Fibroblast of peridontal ligament (primary cell): Measurements from ENCODE around the gene EGF.
"Not testable (repeated sequence)": the region's sequence is repeated elsewhere in the genome, so short reads cannot be mapped to it uniquely, and the experiment has no call there.

Experiments used
- DNase-seq: peaks from one replicate; pipeline ENCODE4 v3.0.0-alpha.2; 2010; ENCODE audit errors: extremely low read depth

Gene EGF

GRCh38 chr4:109912706-109913595, at the start of gene EGF:
Gene EGF (plus strand): TSS chr4:109912883. CDS start chr4:109913336, 453 bp downstream.
- peak; percentile 47 for DNase-seq

- no peak for DNase-seq
These were observed 48.5 kb upstream of the EGF start for GRCh38 chr4:109864134-109864533.

GRCh38 chr4:109870061-109870460, 42.6 kb upstream of the EGF start:
- no peak for DNase-seq

- no peak for DNase-seq
These were observed 40.6 kb upstream of the EGF start for GRCh38 chr4:109872065-109872464.

- DNase-seq: no peak
These were observed 39.6 kb upstream of the EGF start for GRCh38 chr4:109872950-109873656.

GRCh38 chr4:109873791-109874514, 38.7 kb upstream of the EGF start:
- DNase-seq: peak; percentile 27

GRCh38 chr4:109875106-109875505, 37.6 kb upstream of the EGF start:
- DNase-seq: no peak

GRCh38 chr4:109875553-109875952, 37.1 kb upstream of the EGF start:
- not testable (repeated sequence) for DNase-seq

- no peak for DNase-seq
These were observed 35.9 kb upstream of the EGF start for GRCh38 chr4:109876634-109877265.

- DNase-seq: no peak
These were observed 35.3 kb upstream of the EGF start for GRCh38 chr4:109877400-109877799.

GRCh38 chr4:109878355-109878754, 34.3 kb upstream of the EGF start:
- no peak for DNase-seq

- no peak for DNase-seq
These were observed 33.6 kb upstream of the EGF start for GRCh38 chr4:109879081-109879480.

GRCh38 chr4:109879636-109880314, 32.9 kb upstream of the EGF start:
- no peak for DNase-seq

GRCh38 chr4:109886303-109886702, 26.4 kb upstream of the EGF start:
- DNase-seq: no peak

- DNase-seq: no peak
These were observed 25.6 kb upstream of the EGF start for GRCh38 chr4:109887071-109887470.

- DNase-seq: no peak
These were observed 22.6 kb upstream of the EGF start for GRCh38 chr4:109890076-109890475.

- no peak for DNase-seq
These were observed 10.0 kb upstream of the EGF start for GRCh38 chr4:109902559-109903251.

- DNase-seq: no peak
These were observed 4.0 kb upstream of the EGF start for GRCh38 chr4:109908731-109909130.

GRCh38 chr4:109910256-109910655, 2.4 kb upstream of the EGF start:
- DNase-seq: no peak

- no peak for DNase-seq
These were observed 1.0 kb downstream of the EGF start for GRCh38 chr4:109913596-109914241.
